ENCODE data around the gene ARHGEF17. TPM values are rescaled to one million over a fixed set of nuclear protein-coding genes. Genes with fewer than 3 reads are reported as not detected.

ARHGEF17 gene
- total RNA-seq, 2 donors from 2014 or later, result 0.95 TPM; not detected in 1

- H3K36me3 Mint-ChIP-seq, result no peaks in the 10 kb centered on the region
- H3K9me3 Mint-ChIP-seq, result no peaks in the 10 kb centered on the region
- peaks cover 0 to 8% of the 10 kb centered on the region in 2 donors for H3K27me3 Mint-ChIP-seq
- peak overlapping the region in 1 of 2 donors; percentile 24 for H3K27ac Mint-ChIP-seq
- peaks cover 19% of the 10 kb centered on the region in 2 donors for H3K4me1 Mint-ChIP-seq (ENCODE audit: low read depth in 2 of 2)
- no peak for ATAC-seq
- DNase-seq (ENCODE audit: low spot score), result peak; percentile 51
- no peak overlapping the region for H3K4me3 Mint-ChIP-seq
Observed at GRCh38 chr11:73291781-73292524, 16.1 kb upstream of the ARHGEF17 start.

GRCh38 chr11:73292525-73292894, 15.6 kb upstream of the ARHGEF17 start:
- no peak overlapping the region for H3K4me3 Mint-ChIP-seq

GRCh38 chr11:73293356-73293936, 14.6 kb upstream of the ARHGEF17 start:
- DNase-seq (ENCODE audit: low spot score), result peak; percentile 28
- Mint-ChIP-seq H3K27me3 (peaks cover 0 to 8% of the 10 kb centered on the region in 2 donors), H3K36me3 (no peaks in the 10 kb centered on the region), H3K27ac (no peak overlapping the region), H3K4me1 (ENCODE audit: low read depth in 2 of 2) (peaks cover 12 to 14% of the 10 kb centered on the region in 2 donors), H3K9me3 (no peaks in the 10 kb centered on the region), H3K4me3 (no peak overlapping the region)
- no peak for ATAC-seq

More at GRCh38 chr11:73292525-73292894, 15.6 kb upstream of the ARHGEF17 start:
- H3K4me1 Mint-ChIP-seq (ENCODE audit: low read depth in 2 of 2), result peaks cover 19% of the 10 kb centered on the region in 2 donors
- peaks cover 0 to 8% of the 10 kb centered on the region in 2 donors for H3K27me3 Mint-ChIP-seq
- ATAC-seq (no peak), DNase-seq (ENCODE audit: low spot score) (no peak)
- no peaks in the 10 kb centered on the region for H3K9me3 Mint-ChIP-seq
- H3K36me3 Mint-ChIP-seq, result no peaks in the 10 kb centered on the region
- H3K27ac Mint-ChIP-seq, result peak overlapping the region in 1 of 2 donors; percentile 24

- H3K4me1 Mint-ChIP-seq (ENCODE audit: low read depth in 2 of 2), result peaks cover under 1 to 4% of the 10 kb centered on the region in 2 donors
- H3K36me3 Mint-ChIP-seq, result no peaks in the 10 kb centered on the region
- DNase-seq (ENCODE audit: low spot score) (no peak), ATAC-seq (no peak)
- H3K9me3 Mint-ChIP-seq, result no peaks in the 10 kb centered on the region
- no peak overlapping the region for H3K4me3 Mint-ChIP-seq
- H3K27me3 Mint-ChIP-seq, result peaks cover 0 to 8% of the 10 kb centered on the region in 2 donors
- peak overlapping the region in 1 of 2 donors; percentile 58 for H3K27ac Mint-ChIP-seq
Observed at GRCh38 chr11:73294604-73295003, 13.5 kb upstream of the ARHGEF17 start.

GRCh38 chr11:73295241-73295995, 12.7 kb upstream of the ARHGEF17 start:
- Mint-ChIP-seq H3K27me3 (peaks cover 0 to 8% of the 10 kb centered on the region in 2 donors), H3K4me3 (no peak overlapping the region), H3K27ac (no peak overlapping the region), H3K9me3 (no peaks in the 10 kb centered on the region), H3K4me1 (ENCODE audit: low read depth in 2 of 2) (peaks cover 0 to 4% of the 10 kb centered on the region in 2 donors), H3K36me3 (no peaks in the 10 kb centered on the region)
- ATAC-seq (peak; percentile 64 to 71), DNase-seq (ENCODE audit: low spot score) (peak; percentile 77)

GRCh38 chr11:73295996-73296318, 12.1 kb upstream of the ARHGEF17 start:
- Mint-ChIP-seq H3K27ac (no peak overlapping the region), H3K27me3 (peaks cover 0 to 8% of the 10 kb centered on the region in 2 donors), H3K36me3 (no peaks in the 10 kb centered on the region), H3K9me3 (no peaks in the 10 kb centered on the region), H3K4me1 (ENCODE audit: low read depth in 2 of 2) (peaks cover 0 to 4% of the 10 kb centered on the region in 2 donors), H3K4me3 (no peak overlapping the region)
- ATAC-seq (no peak), DNase-seq (ENCODE audit: low spot score) (no peak)

- Mint-ChIP-seq H3K27ac (no peak overlapping the region), H3K4me3 (no peak overlapping the region), H3K4me1 (ENCODE audit: low read depth in 2 of 2) (peaks cover 0 to 4% of the 10 kb centered on the region in 2 donors), H3K9me3 (no peaks in the 10 kb centered on the region), H3K27me3 (peaks cover 0 to 8% of the 10 kb centered on the region in 2 donors), H3K36me3 (no peaks in the 10 kb centered on the region)
- DNase-seq (ENCODE audit: low spot score) (no peak), ATAC-seq (no peak)
Observed at GRCh38 chr11:73296501-73297230, 11.4 kb upstream of the ARHGEF17 start.

GRCh38 chr11:73297231-73297590, 10.9 kb upstream of the ARHGEF17 start:
- Mint-ChIP-seq H3K27me3 (peaks cover 0 to 5% of the 10 kb centered on the region in 2 donors), H3K27ac (no peak overlapping the region)

GRCh38 chr11:73297702-73298101, 10.4 kb upstream of the ARHGEF17 start:
- ATAC-seq (no peak), DNase-seq (ENCODE audit: low spot score) (no peak)
- peaks cover 0 to 4% of the 10 kb centered on the region in 2 donors for H3K27me3 Mint-ChIP-seq
- H3K4me1 Mint-ChIP-seq (ENCODE audit: low read depth in 2 of 2), result no peaks in the 10 kb centered on the region
- no peak overlapping the region for H3K27ac Mint-ChIP-seq
- no peaks in the 10 kb centered on the region for H3K36me3 Mint-ChIP-seq
- no peaks in the 10 kb centered on the region for H3K9me3 Mint-ChIP-seq
- no peak overlapping the region for H3K4me3 Mint-ChIP-seq

More at GRCh38 chr11:73297231-73297590, 10.9 kb upstream of the ARHGEF17 start:
- H3K9me3 Mint-ChIP-seq, result no peaks in the 10 kb centered on the region
- ATAC-seq (no peak), DNase-seq (ENCODE audit: low spot score) (no peak)
- H3K4me3 Mint-ChIP-seq, result no peak overlapping the region
- H3K36me3 Mint-ChIP-seq, result no peaks in the 10 kb centered on the region
- peaks cover 0 to 2% of the 10 kb centered on the region in 2 donors for H3K4me1 Mint-ChIP-seq (ENCODE audit: low read depth in 2 of 2)

GRCh38 chr11:73298233-73298632, 9.8 kb upstream of the ARHGEF17 start:
- Mint-ChIP-seq H3K36me3 (no peaks in the 10 kb centered on the region), H3K4me3 (no peak overlapping the region), H3K27me3 (no peaks in the 10 kb centered on the region), H3K27ac (no peak overlapping the region), H3K9me3 (no peaks in the 10 kb centered on the region), H3K4me1 (ENCODE audit: low read depth in 2 of 2) (no peaks in the 10 kb centered on the region)
- ATAC-seq, result no peak
- DNase-seq (ENCODE audit: low spot score), result no peak

- Mint-ChIP-seq H3K36me3 (no peaks in the 10 kb centered on the region), H3K27ac (no peak overlapping the region), H3K4me1 (ENCODE audit: low read depth in 2 of 2) (no peaks in the 10 kb centered on the region), H3K9me3 (no peaks in the 10 kb centered on the region), H3K4me3 (no peak overlapping the region), H3K27me3 (no peaks in the 10 kb centered on the region)
- ATAC-seq, result no peak
- no peak for DNase-seq (ENCODE audit: low spot score)
Observed at GRCh38 chr11:73299751-73300150, 8.3 kb upstream of the ARHGEF17 start.

- Mint-ChIP-seq H3K27ac (peak overlapping the region; percentile 1 to 50), H3K4me1 (ENCODE audit: low read depth in 2 of 2) (peaks cover 7 to 11% of the 10 kb centered on the region in 2 donors), H3K4me3 (peak overlapping the region; percentile 84), H3K36me3 (no peaks in the 10 kb centered on the region), H3K27me3 (peaks cover 8 to 10% of the 10 kb centered on the region in 2 donors), H3K9me3 (no peaks in the 10 kb centered on the region)
- no peak for ATAC-seq
- no peak for DNase-seq (ENCODE audit: low spot score)
Observed at GRCh38 chr11:73306069-73306841, 1.8 kb upstream of the ARHGEF17 start.

- Mint-ChIP-seq H3K4me1 (ENCODE audit: low read depth in 2 of 2) (peaks cover 7 to 11% of the 10 kb centered on the region in 2 donors), H3K27me3 (peaks cover 8 to 10% of the 10 kb centered on the region in 2 donors), H3K27ac (peak overlapping the region; percentile 1 to 50), H3K9me3 (no peaks in the 10 kb centered on the region), H3K4me3 (peak overlapping the region; percentile 84), H3K36me3 (no peaks in the 10 kb centered on the region)
- DNase-seq (ENCODE audit: low spot score) (no peak), ATAC-seq (no peak)
Observed at GRCh38 chr11:73306977-73307322, 1.1 kb upstream of the ARHGEF17 start.

Data from natural killer cell treated with Interleukin-12 subunit alpha and Interleukin-12 subunit beta and Interleukin-15 and Interleukin-18, amount 100 ng/mL, for 72 hours (primary cell).